ENCODE results near the gene TPSG1. TPM values are rescaled to one million over a fixed set of nuclear protein-coding genes. Genes with fewer than 3 reads are reported as not detected.
"Not testable (repeated sequence)": the region's sequence is repeated elsewhere in the genome, so short reads cannot be mapped to it uniquely, and the experiment has no call there.

TPSG1 gene
- total RNA-seq, 6 experiments from 2014 or later: 0.20 to 0.43 (median 0.43) TPM; not detected in 3

- ATAC-seq (no peak), DNase-seq (no peak)
- 20% methylated on average over 1 of the region's 34 CpGs for WGBS (ENCODE audit: insufficient coverage, low coverage, low lambda C conversion rate, missing lambda C conversion rate)
- Histone ChIP-seq H3K4me1 (no peaks in the 10 kb centered on the region), H3K4me3 (no peak overlapping the region), H3K27ac (no peak overlapping the region), H3K27me3 (peaks cover 0 to 5% of the 10 kb centered on the region in 2 donors), H3K9me3 (no peaks in the 10 kb centered on the region), H3K36me3 (no peaks in the 10 kb centered on the region)
- intact Hi-C loops (cut with DNase I): no loop called here
- no peak for TF ChIP-seq CTCF (IDR thresholded peaks at IDR 0.05)
- TF ChIP-seq POLR2A (IDR thresholded peaks at IDR 0.05): no peak
Observed at GRCh38 chr16:1257561-1258224, 32.6 kb upstream of the TPSG1 start.

GRCh38 chr16:1256874-1257322 is 31.8 kb upstream of the TPSG1 start:
- TF ChIP-seq POLR2A (IDR thresholded peaks at IDR 0.05) (no peak), CTCF (IDR thresholded peaks at IDR 0.05) (no peak)
- Histone ChIP-seq H3K9me3 (no peaks in the 10 kb centered on the region), H3K27me3 (peaks cover 0 to 5% of the 10 kb centered on the region in 2 donors), H3K27ac (no peak overlapping the region), H3K36me3 (no peaks in the 10 kb centered on the region), H3K4me1 (no peaks in the 10 kb centered on the region), H3K4me3 (no peak overlapping the region)
- 20% methylated on average over 1 of the region's 22 CpGs for WGBS (ENCODE audit: insufficient coverage, low coverage, low lambda C conversion rate, missing lambda C conversion rate)
- no peak for ATAC-seq
- intact Hi-C loops (cut with DNase I): no loop called here
- DNase-seq: no peak

- ATAC-seq; DNase-seq; intact Hi-C loops (cut with DNase I); H3K4me3 ChIP-seq; H3K27ac ChIP-seq; H3K4me1 ChIP-seq; H3K9me3 ChIP-seq; H3K36me3 ChIP-seq; H3K27me3 ChIP-seq: not testable (repeated sequence)
- 40% methylated on average over 2 of the region's 23 CpGs for WGBS (ENCODE audit: insufficient coverage, low coverage, low lambda C conversion rate, missing lambda C conversion rate)
Observed at GRCh38 chr16:1256296-1256873, 31.3 kb upstream of the TPSG1 start.

- intact Hi-C loops (cut with DNase I); H3K4me1 ChIP-seq; DNase-seq; H3K36me3 ChIP-seq; H3K9me3 ChIP-seq; H3K4me3 ChIP-seq; H3K27me3 ChIP-seq; H3K27ac ChIP-seq: not testable (repeated sequence)
- no CpG with 5 or more reads among the region's 26 CpGs for WGBS (ENCODE audit: insufficient coverage, low coverage, low lambda C conversion rate, missing lambda C conversion rate)
- peak in 1 of 4 donors; percentile 5 for ATAC-seq
Observed at GRCh38 chr16:1255276-1256122, 30.4 kb upstream of the TPSG1 start, which contains the start of gene TPSD1. TSS of gene TPSD1 (plus strand) at chr16:1256069. CDS start at chr16:1256281, 212 bp downstream.

- ATAC-seq; H3K27me3 ChIP-seq; H3K27ac ChIP-seq; intact Hi-C loops (cut with DNase I); H3K36me3 ChIP-seq; H3K9me3 ChIP-seq; H3K4me3 ChIP-seq; H3K4me1 ChIP-seq; DNase-seq: not testable (repeated sequence)
- 80% methylated on average over 2 of the region's 3 CpGs for WGBS (ENCODE audit: insufficient coverage, low coverage, low lambda C conversion rate, missing lambda C conversion rate)
Observed at GRCh38 chr16:1254821-1255220, 29.8 kb upstream of the TPSG1 start.

- H3K4me1 ChIP-seq; intact Hi-C loops (cut with DNase I); H3K9me3 ChIP-seq; H3K4me3 ChIP-seq; DNase-seq; H3K27ac ChIP-seq; H3K27me3 ChIP-seq; H3K36me3 ChIP-seq: not testable (repeated sequence)
- whole genome bisulfite sequencing (ENCODE audit: insufficient coverage, low coverage, low lambda C conversion rate, missing lambda C conversion rate): no CpG with 5 or more reads among the region's 47 CpGs
- peak in 1 of 4 donors; percentile 39 for ATAC-seq
Observed at GRCh38 chr16:1253701-1254364, 28.8 kb upstream of the TPSG1 start.

GRCh38 chr16:1249031-1249755 is 24.1 kb upstream of the TPSG1 start:
- peak; percentile 82 to 97 (median 93) for ATAC-seq
- DNase-seq; H3K27me3 ChIP-seq; H3K36me3 ChIP-seq; H3K4me3 ChIP-seq; H3K9me3 ChIP-seq; intact Hi-C loops (cut with DNase I); H3K27ac ChIP-seq; H3K4me1 ChIP-seq: not testable (repeated sequence)
- no CpG with 5 or more reads among the region's 43 CpGs for WGBS (ENCODE audit: insufficient coverage, low coverage, low lambda C conversion rate, missing lambda C conversion rate)

- ATAC-seq; H3K4me3 ChIP-seq; H3K27ac ChIP-seq; H3K9me3 ChIP-seq; H3K27me3 ChIP-seq; DNase-seq; H3K4me1 ChIP-seq; H3K36me3 ChIP-seq; intact Hi-C loops (cut with DNase I): not testable (repeated sequence)
- WGBS (ENCODE audit: insufficient coverage, low coverage, low lambda C conversion rate, missing lambda C conversion rate): 63% methylated on average over 5 of the region's 14 CpGs
Observed at GRCh38 chr16:1247903-1248537, 23.0 kb upstream of the TPSG1 start.
